Esophagus squamous epithelium (tissue), 4 donors: ENCODE results near the gene HSF2BP.

Source experiments
- CTCF ChIP-seq, 6 experiments: fragments of 450-650 bp in 4 of 6; fragments of 200-600 bp in 2 of 6; sonication (generic) in 2 of 6; IDR thresholded peaks; one replicate each; pipeline ENCODE4 v1.5.1; 2016 to 2019; ENCODE audit warnings: antibody characterized with exemption in 6 of 6, mild to moderate bottlenecking in 4 of 6, moderate library complexity in 4 of 6
- POLR2A ChIP-seq, 4 donors: fragments of 450-650 bp; IDR thresholded peaks; one replicate each; pipeline ENCODE4 v1.6.1; 2017; ENCODE audit warnings: antibody characterized with exemption in 4 of 4, mild to moderate bottlenecking in 4 of 4, moderate library complexity in 3 of 4

GRCh38 chr21:43639470-43640353, 19.6 kb downstream of the HSF2BP start:
- no peak for TF ChIP-seq CTCF (IDR thresholded peaks at IDR 0.05)
- no peak for TF ChIP-seq POLR2A (IDR thresholded peaks at IDR 0.05)
